Thyroid gland (tissue), 4 donors: Measurements from ENCODE around the gene CIT.

Experiments used
- CTCF ChIP-seq, 6 experiments: fragments of 200-600 bp in 3 of 6; fragments of 450-650 bp in 3 of 6; sonication (generic) in 3 of 6; IDR thresholded peaks; one replicate each; pipeline ENCODE4 v1.5.1; 2016 to 2019; ENCODE audit warnings: antibody characterized with exemption in 6 of 6, mild to moderate bottlenecking in 2 of 6, inconsistent platforms in 1 of 6, moderate library complexity in 1 of 6
- POLR2A ChIP-seq, 2 donors: fragments of 450-650 bp; IDR thresholded peaks; one replicate each; pipeline ENCODE4 v1.6.1; 2017; ENCODE audit warnings: antibody characterized with exemption in 2 of 2, mild to moderate bottlenecking in 2 of 2, moderate library complexity in 1 of 2

- no peak for TF ChIP-seq CTCF (IDR thresholded peaks at IDR 0.05)
- no peak for TF ChIP-seq POLR2A (IDR thresholded peaks at IDR 0.05)
Measured at GRCh38 chr12:119686776-119687175, 190.3 kb downstream of the CIT start.
